ENCODE results near the gene SRSF3. TPM values are rescaled to one million over a fixed set of nuclear protein-coding genes. Genes with fewer than 3 reads are reported as not detected.
"Not testable (repeated sequence)": the region's sequence is repeated elsewhere in the genome, so short reads cannot be mapped to it uniquely, and the experiment has no call there.

The SRSF3 gene
- polyA plus RNA-seq, 2 of the 4 experiments (the other 2 are of a cell fraction) = 629 to 652 TPM

GRCh38 chr6:36649701-36650484 lies 55.7 kb downstream of the SRSF3 start (continued):
- TF ChIP-seq NPAS2 (CRISPR knock-in tag; IDR thresholded peaks at IDR 0.05; ENCODE audit: borderline replicate concordance) = no peak

GRCh38 chr6:36650848-36651478 lies 56.8 kb downstream of the SRSF3 start:
- ATAC-seq = no peak
- no peaks in the 10 kb centered on the region for H3K9me3 ChIP-seq
- H3K4me1 ChIP-seq = no peaks in the 10 kb centered on the region
- DNase-seq (ENCODE audit: low read depth in 1 of 2, low spot score in 1 of 2) = no peak
- H3K27ac ChIP-seq = peak overlapping the region in 1 of 2 experiments; percentile 56; a peak in 2 of 6 replicates
- no peak overlapping the region for H3K4me2 ChIP-seq
- FAIRE-seq = no peak
- ChIA-PET CTCF (interaction anchor here (1.3 to 2.1 kb wide), 3 partner anchors 13 to 37 kb away, joined by 3 to 9 read pairs (median 5); no protein-coding TSS in a partner anchor), POLR2A (no interaction called here)
- 33% methylated on average over 2 of the region's 2 CpGs for WGBS (ENCODE audit: missing lambda C conversion rate)
- H3K4me3 ChIP-seq = no peak overlapping the region
- no peak for TF ChIP-seq NPAS2 (CRISPR knock-in tag; IDR thresholded peaks at IDR 0.05; ENCODE audit: borderline replicate concordance)
- no peak for TF ChIP-seq GATA3 (IDR thresholded peaks at IDR 0.05; ENCODE audit: borderline replicate concordance)
- TF ChIP-seq HOXB13 (CRISPR knock-in tag; IDR thresholded peaks at IDR 0.05; ENCODE audit: low read depth) = no peak
- no peak for TF ChIP-seq JUN (IDR thresholded peaks at IDR 0.05)
- TF ChIP-seq, protein P1, sequence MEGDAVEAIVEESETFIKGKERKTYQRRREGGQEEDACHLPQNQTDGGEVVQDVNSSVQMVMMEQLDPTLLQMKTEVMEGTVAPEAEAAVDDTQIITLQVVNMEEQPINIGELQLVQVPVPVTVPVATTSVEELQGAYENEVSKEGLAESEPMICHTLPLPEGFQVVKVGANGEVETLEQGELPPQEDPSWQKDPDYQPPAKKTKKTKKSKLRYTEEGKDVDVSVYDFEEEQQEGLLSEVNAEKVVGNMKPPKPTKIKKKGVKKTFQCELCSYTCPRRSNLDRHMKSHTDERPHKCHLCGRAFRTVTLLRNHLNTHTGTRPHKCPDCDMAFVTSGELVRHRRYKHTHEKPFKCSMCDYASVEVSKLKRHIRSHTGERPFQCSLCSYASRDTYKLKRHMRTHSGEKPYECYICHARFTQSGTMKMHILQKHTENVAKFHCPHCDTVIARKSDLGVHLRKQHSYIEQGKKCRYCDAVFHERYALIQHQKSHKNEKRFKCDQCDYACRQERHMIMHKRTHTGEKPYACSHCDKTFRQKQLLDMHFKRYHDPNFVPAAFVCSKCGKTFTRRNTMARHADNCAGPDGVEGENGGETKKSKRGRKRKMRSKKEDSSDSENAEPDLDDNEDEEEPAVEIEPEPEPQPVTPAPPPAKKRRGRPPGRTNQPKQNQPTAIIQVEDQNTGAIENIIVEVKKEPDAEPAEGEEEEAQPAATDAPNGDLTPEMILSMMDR (IDR thresholded peaks at IDR 0.05) = no peak
- no peak for TF ChIP-seq CBX8 (IDR thresholded peaks at IDR 0.05)
- TF ChIP-seq POLR2A (IDR thresholded peaks at IDR 0.05; ENCODE audit: low read length) = no peak
- TF ChIP-seq RARB (CRISPR knock-in tag; IDR thresholded peaks at IDR 0.05) = no peak
- TF ChIP-seq HES2 (IDR thresholded peaks at IDR 0.05) = no peak
- no peak for TF ChIP-seq PHF8 (IDR thresholded peaks at IDR 0.05; ENCODE audit: borderline replicate concordance, low read depth)
- no peak for TF ChIP-seq FOXS1 (CRISPR knock-in tag; IDR thresholded peaks at IDR 0.05)

GRCh38 chr6:36651659-36652379 lies 57.7 kb downstream of the SRSF3 start:
- H3K4me2 ChIP-seq = no peak overlapping the region
- ATAC-seq (no peak), DNase-seq (ENCODE audit: low read depth in 1 of 2, low spot score in 1 of 2) (no peak), FAIRE-seq (no peak)
- WGBS (ENCODE audit: missing lambda C conversion rate) = 90% methylated on average over 11 of the region's 11 CpGs
- no peak overlapping the region for H3K4me3 ChIP-seq
- H3K4me1 ChIP-seq = no peaks in the 10 kb centered on the region
- no peak overlapping the region for H3K27ac ChIP-seq
- H3K9me3 ChIP-seq = no peaks in the 10 kb centered on the region
- ChIA-PET CTCF (interaction anchor here (0.9 to 2.1 kb wide), 4 partner anchors 13 to 36 kb away, joined by 3 to 9 read pairs (median 4); no protein-coding TSS in a partner anchor), POLR2A (no interaction called here)
- TF ChIP-seq SMC3 (IDR thresholded peaks at IDR 0.05) (no peak), ZFP36 (IDR thresholded peaks at IDR 0.05; ENCODE audit: borderline replicate concordance, partially characterized antibody) (no peak), CBX2 (IDR thresholded peaks at IDR 0.05; ENCODE audit: borderline replicate concordance, low read depth) (no peak), EHMT2 (IDR thresholded peaks at IDR 0.05; ENCODE audit: low read depth) (no peak), CHD2 (IDR thresholded peaks at IDR 0.05; ENCODE audit: low read length, partially characterized antibody) (no peak), RAD21 (conservative IDR thresholded peaks at IDR 0.05 in 1 of 2, IDR thresholded peaks at IDR 0.05 in 1 of 2) (no peak), RCOR1 (IDR thresholded peaks at IDR 0.05; ENCODE audit: low read depth, low read length) (no peak), HES2 (IDR thresholded peaks at IDR 0.05) (no peak)
- TF ChIP-seq, protein P2, sequence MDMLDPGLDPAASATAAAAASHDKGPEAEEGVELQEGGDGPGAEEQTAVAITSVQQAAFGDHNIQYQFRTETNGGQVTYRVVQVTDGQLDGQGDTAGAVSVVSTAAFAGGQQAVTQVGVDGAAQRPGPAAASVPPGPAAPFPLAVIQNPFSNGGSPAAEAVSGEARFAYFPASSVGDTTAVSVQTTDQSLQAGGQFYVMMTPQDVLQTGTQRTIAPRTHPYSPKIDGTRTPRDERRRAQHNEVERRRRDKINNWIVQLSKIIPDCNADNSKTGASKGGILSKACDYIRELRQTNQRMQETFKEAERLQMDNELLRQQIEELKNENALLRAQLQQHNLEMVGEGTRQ (IDR thresholded peaks at IDR 0.05) = no peak

GRCh38 chr6:36654469-36654868 lies 60.3 kb downstream of the SRSF3 start:
- DNase-seq (ENCODE audit: low read depth in 1 of 2, low spot score in 1 of 2); ATAC-seq; H3K4me1 ChIP-seq; H3K4me2 ChIP-seq; H3K4me3 ChIP-seq; FAIRE-seq; H3K9me3 ChIP-seq; H3K27ac ChIP-seq: not testable (repeated sequence)
- WGBS (ENCODE audit: missing lambda C conversion rate) = 60% methylated on average over 5 of the region's 5 CpGs
- CTCF ChIA-PET = interaction anchor here (0.6 to 1.0 kb wide), 3 partner anchors 8 to 32 kb away, joined by 3 read pairs; no protein-coding TSS in a partner anchor
- POLR2A ChIA-PET = interaction anchor here (1.7 kb wide), 1 partner anchor 24 kb away, joined by 4 read pairs; the partner anchor contains the start of gene CDKN1A

Data from A549 (cell line).